Epithelial cell of proximal tubule (primary cell): ENCODE results near the gene COL6A5. TPM values are rescaled to one million over a fixed set of nuclear protein-coding genes. Genes with fewer than 3 reads are reported as not detected.

Source experiments
- DNase-seq: peaks from one replicate; pipeline ENCODE4 v3.0.0-alpha.2; 2011; ENCODE audit warnings: low read depth
- H3K4me3 ChIP-seq: 2 replicates; pipeline ENCODE4 v1.5.1; 2011; ENCODE audit warnings: low read depth, mild to moderate bottlenecking, low read length
- CTCF ChIP-seq: conservative IDR thresholded peaks from 2 replicates; pipeline ENCODE4 v1.5.1; 2012; ENCODE audit warnings: low read depth, mild to moderate bottlenecking, low read length
- total RNA-seq: library from RNA; depleted of rRNA; stranded (reverse); fragments of >200 nt; gene quantifications from 2 replicates; pipeline ENCODE4 v1.2.3, GENCODE V29; 2015

The COL6A5 gene
- total RNA-seq, 1 donor from 2014 or later: not detected

GRCh38 chr3:130384476-130385025, 39.1 kb downstream of the COL6A5 start:
- no peak for TF ChIP-seq CTCF
- DNase-seq: peak; percentile 56
- H3K4me3 ChIP-seq: no peak overlapping the region

GRCh38 chr3:130386604-130387263, 41.3 kb downstream of the COL6A5 start:
- no peak for TF ChIP-seq CTCF
- DNase-seq: peak; percentile 40
- H3K4me3 ChIP-seq: no peak overlapping the region

GRCh38 chr3:130389743-130390478, 44.4 kb downstream of the COL6A5 start:
- H3K4me3 ChIP-seq: no peak overlapping the region
- no peak for TF ChIP-seq CTCF
- no peak for DNase-seq

GRCh38 chr3:130392266-130392665, 46.8 kb downstream of the COL6A5 start:
- no peak for TF ChIP-seq CTCF
- no peak overlapping the region for H3K4me3 ChIP-seq
- DNase-seq: no peak

- TF ChIP-seq CTCF: no peak
- no peak for DNase-seq
- H3K4me3 ChIP-seq: no peak overlapping the region
These were observed 48.1 kb downstream of the COL6A5 start for GRCh38 chr3:130393594-130393993.

GRCh38 chr3:130395331-130395730, 49.9 kb downstream of the COL6A5 start:
- no peak overlapping the region for H3K4me3 ChIP-seq
- DNase-seq: no peak
- no peak for TF ChIP-seq CTCF
